GM23338 (cell line): ENCODE results near the gene CD86. TPM values are rescaled to one million over a fixed set of nuclear protein-coding genes. Genes with fewer than 3 reads are reported as not detected.

Source experiments
- ATAC-seq: fragments of 200-7000 bp; cut with Tn5 transposase; 3 replicates; pipeline ENCODE4 v1.9.1; 2020
- DNase-seq: peaks from one replicate; pipeline ENCODE4 v3.0.0-alpha.2; 2015; ENCODE audit warnings: low spot score
- H2AFZ ChIP-seq: fragments of 200-600 bp; sonication (generic); 2 replicates; pipeline ENCODE4 v1.8.0; 2016; ENCODE audit warnings: antibody characterized with exemption, mild to moderate bottlenecking, moderate library complexity
- H3F3A ChIP-seq: fragments of 200-600 bp; sonication (generic); replicated peaks from 2 replicates; pipeline ENCODE4 v1.8.0; 2017; ENCODE audit warnings: antibody characterized with exemption, mixed run types, low read depth
- H3K27ac ChIP-seq: fragments of 200-600 bp; sonication (generic); 2 replicates; pipeline ENCODE4 v1.6.1; 2016; ENCODE audit warnings: low read depth
- H3K27me3 ChIP-seq: fragments of 200-600 bp; sonication (generic); 2 replicates; pipeline ENCODE4 v1.8.0; 2016; ENCODE audit warnings: mild to moderate bottlenecking, mixed run types, moderate library complexity; ENCODE audit not compliant: insufficient read depth
- H3K36me3 ChIP-seq: fragments of 200-600 bp; sonication (generic); 2 replicates; pipeline ENCODE4 v1.8.0; 2016; ENCODE audit warnings: mild to moderate bottlenecking; ENCODE audit not compliant: insufficient read depth
- H3K4me1 ChIP-seq: fragments of 200-600 bp; sonication (generic); 2 replicates; pipeline ENCODE4 v1.8.0; 2016; ENCODE audit warnings: mild to moderate bottlenecking, moderate library complexity; ENCODE audit not compliant: insufficient read depth
- H3K4me2 ChIP-seq: fragments of 200-600 bp; sonication (generic); 2 replicates; pipeline ENCODE4 v1.7.1; 2017; ENCODE audit warnings: mixed run types
- H3K4me3 ChIP-seq: fragments of 200-600 bp; sonication (generic); 2 replicates; pipeline ENCODE4 v1.6.1; 2016; ENCODE audit warnings: mixed run types
- H3K79me2 ChIP-seq: fragments of 200-600 bp; sonication (generic); replicated peaks from 2 replicates; pipeline ENCODE4 v1.8.0; 2017; ENCODE audit warnings: mild to moderate bottlenecking; ENCODE audit not compliant: insufficient read depth
- H3K9me2 ChIP-seq: fragments of 200-600 bp; sonication (generic); 2 replicates; pipeline ENCODE4 v1.8.0; 2017; ENCODE audit not compliant: insufficient read depth
- H4K20me1 ChIP-seq: fragments of 200-600 bp; sonication (generic); replicated peaks from 2 replicates; pipeline ENCODE4 v1.8.0; 2017; ENCODE audit warnings: mild to moderate bottlenecking; ENCODE audit not compliant: insufficient read depth
- H3K27ac Mint-ChIP-seq: 2 replicates; pipeline ENCODE4 v1.8.0; 2020; ENCODE audit warnings: inconsistent platforms, mild to moderate bottlenecking, moderate library complexity, mixed read lengths
- H3K27me3 Mint-ChIP-seq: 3 replicates; pipeline ENCODE4 v1.8.0; 2022; ENCODE audit warnings: low read depth, mild to moderate bottlenecking, moderate library complexity, mixed read lengths, inconsistent platforms; ENCODE audit not compliant: insufficient read depth, poor library complexity
- H3K36me3 Mint-ChIP-seq: 3 replicates; pipeline ENCODE4 v1.8.0; 2021; ENCODE audit warnings: low read depth, mild to moderate bottlenecking, inconsistent platforms, moderate library complexity, mixed read lengths
- H3K4me1 Mint-ChIP-seq: 3 replicates; pipeline ENCODE4 v1.8.0; 2020; ENCODE audit warnings: mild to moderate bottlenecking, inconsistent platforms, mixed read lengths
- H3K4me3 Mint-ChIP-seq: 3 replicates; pipeline ENCODE4 v1.8.0; 2021; ENCODE audit warnings: moderate library complexity, mild to moderate bottlenecking, inconsistent platforms, mixed read lengths
- H3K9me3 Mint-ChIP-seq: 3 replicates; pipeline ENCODE4 v1.8.0; 2020; ENCODE audit warnings: moderate library complexity, mild to moderate bottlenecking, inconsistent platforms, mixed read lengths
- CREB1 ChIP-seq: fragments of 250-450 bp; sonication (Bioruptor Pico); IDR thresholded peaks from 2 replicates; pipeline ENCODE4 v1.5.0; 2020; ENCODE audit warnings: low read depth, mild to moderate bottlenecking, moderate library complexity
- CTCF ChIP-seq, 2 experiments: fragments of 200-600 bp in 1 of 2; sonication (generic) in 1 of 2; conservative IDR thresholded peaks; 2 replicates each; pipeline versions ENCODE4 v1.5.1 to v1.6.1; 2016 to 2017; ENCODE audit warnings: antibody characterized with exemption in 2 of 2, low read depth in 2 of 2, mild to moderate bottlenecking in 2 of 2, moderate library complexity in 1 of 2
- ETS1 ChIP-seq: IDR thresholded peaks from 2 replicates; pipeline ENCODE4 v1.6.1; 2016; ENCODE audit warnings: antibody characterized with exemption
- EZH2 ChIP-seq: fragments of 200-600 bp; sonication (generic); IDR thresholded peaks from one replicate; pipeline ENCODE4 v1.8.0; 2017; ENCODE audit warnings: antibody characterized with exemption, mild to moderate bottlenecking, low read depth; ENCODE audit not compliant: unreplicated experiment
- EZH2phosphoT487 ChIP-seq: fragments of 200-600 bp; sonication (generic); IDR thresholded peaks from one replicate; pipeline ENCODE4 v1.8.1; 2018; ENCODE audit warnings: antibody characterized with exemption; ENCODE audit not compliant: unreplicated experiment
- JUNB ChIP-seq: IDR thresholded peaks from one replicate; pipeline ENCODE4 v1.6.1; 2016; ENCODE audit warnings: antibody characterized with exemption; ENCODE audit not compliant: unreplicated experiment
- NANOG ChIP-seq: IDR thresholded peaks from 2 replicates; pipeline ENCODE4 v1.6.1; 2016; ENCODE audit warnings: antibody characterized with exemption, borderline replicate concordance
- POLR2AphosphoS5 ChIP-seq: IDR thresholded peaks from 2 replicates; pipeline ENCODE4 v1.6.1; 2016; ENCODE audit warnings: antibody characterized with exemption, low read depth
- REST ChIP-seq: IDR thresholded peaks from one replicate; pipeline ENCODE4 v1.6.1; 2018; ENCODE audit warnings: antibody characterized with exemption; ENCODE audit not compliant: unreplicated experiment
- STAT1 ChIP-seq: IDR thresholded peaks from one replicate; pipeline ENCODE4 v1.6.1; 2016; ENCODE audit warnings: antibody characterized with exemption; ENCODE audit not compliant: unreplicated experiment
- ZNF114 ChIP-seq: fragments of 250-450 bp; sonication (Bioruptor Pico); IDR thresholded peaks from 2 replicates; pipeline ENCODE4 v1.5.0; 2020; ENCODE audit warnings: mild to moderate bottlenecking, moderate library complexity
- ZNF331 ChIP-seq: fragments of 250-450 bp; sonication (Bioruptor Pico); IDR thresholded peaks from 2 replicates; pipeline ENCODE4 v1.5.0; 2020; ENCODE audit warnings: low read depth, mild to moderate bottlenecking, moderate library complexity
- ZNF462 ChIP-seq: fragments of 250-450 bp; sonication (Bioruptor Pico); IDR thresholded peaks from 2 replicates; pipeline ENCODE4 v1.5.0; 2020; ENCODE audit warnings: mild to moderate bottlenecking, moderate library complexity
- polyA plus RNA-seq: library from polyadenylated mRNA; unstranded; fragments of >200 nt; fragmentation: Nextera tagmentation; extraction: Ambion mirVana; gene quantifications from 2 replicates; pipeline ENCODE4 v1.2.1, GENCODE V29; 2016
- total RNA-seq: library from RNA; depleted of rRNA; stranded (reverse); fragments of >200 nt; shearing (Covaris generic); gene quantifications from 2 replicates; pipeline ENCODE4 v1.2.3, GENCODE V29; 2014

The CD86 gene
- total and polyA plus RNA-seq, 2 experiments from 2014 or later = 0.97 TPM; not detected in 1

GRCh38 chr3:122077293-122078234, 22.4 kb downstream of the CD86 start:
- H3K4me1 ChIP-seq = no peaks in the 10 kb centered on the region
- H3K9me2 ChIP-seq = 0 out of 2 replicates have a peak, but pooled peaks cover 10% of the 10 kb centered on the region
- H3K36me3 ChIP-seq = no peaks in the 10 kb centered on the region
- no peaks in the 10 kb centered on the region for H3K27me3 ChIP-seq
- TF ChIP-seq EZH2 = no peak
- no peak for TF ChIP-seq CTCF (conservative IDR thresholded peaks at IDR 0.05; ENCODE audit: low read depth in 2 of 2)
- no peak for TF ChIP-seq ZNF462 (CRISPR knock-in tag)
- no peak for TF ChIP-seq JUNB
- TF ChIP-seq REST = no peak
- TF ChIP-seq ZNF331 (CRISPR knock-in tag) = no peak
- no peak for TF ChIP-seq ETS1
- no peak for TF ChIP-seq CREB1 (CRISPR knock-in tag)
- TF ChIP-seq EZH2phosphoT487 = no peak
- no peak for TF ChIP-seq POLR2AphosphoS5
- TF ChIP-seq STAT1 = no peak
- no peak for TF ChIP-seq ZNF114 (CRISPR knock-in tag)
- TF ChIP-seq NANOG = no peak
- no peaks in the 10 kb centered on the region for H3F3A ChIP-seq
- Mint-ChIP-seq H3K27ac (no peak overlapping the region), H3K4me1 (peaks cover 3% of the 10 kb centered on the region; the same call in 1 of the 3 replicates), H3K36me3 (no peaks in the 10 kb centered on the region), H3K4me3 (no peak overlapping the region), H3K9me3 (no peaks in the 10 kb centered on the region), H3K27me3 (peaks cover 10% of the 10 kb centered on the region)
- no peaks in the 10 kb centered on the region for H3K79me2 ChIP-seq
- no peak overlapping the region for H3K4me2 ChIP-seq
- ATAC-seq (no peak), DNase-seq (no peak)
- no peaks in the 10 kb centered on the region for H4K20me1 ChIP-seq
- no peak overlapping the region for H3K27ac ChIP-seq
- H2AFZ ChIP-seq = peak overlapping the region; percentile 87
- H3K4me3 ChIP-seq = no peak overlapping the region
